ENCODE results near the gene ADORA3. TPM values are rescaled to one million over a fixed set of nuclear protein-coding genes. Genes with fewer than 3 reads are reported as not detected.

Gene ADORA3
- total RNA-seq, 2 experiments from 2014 or later = not detected

DNA sequence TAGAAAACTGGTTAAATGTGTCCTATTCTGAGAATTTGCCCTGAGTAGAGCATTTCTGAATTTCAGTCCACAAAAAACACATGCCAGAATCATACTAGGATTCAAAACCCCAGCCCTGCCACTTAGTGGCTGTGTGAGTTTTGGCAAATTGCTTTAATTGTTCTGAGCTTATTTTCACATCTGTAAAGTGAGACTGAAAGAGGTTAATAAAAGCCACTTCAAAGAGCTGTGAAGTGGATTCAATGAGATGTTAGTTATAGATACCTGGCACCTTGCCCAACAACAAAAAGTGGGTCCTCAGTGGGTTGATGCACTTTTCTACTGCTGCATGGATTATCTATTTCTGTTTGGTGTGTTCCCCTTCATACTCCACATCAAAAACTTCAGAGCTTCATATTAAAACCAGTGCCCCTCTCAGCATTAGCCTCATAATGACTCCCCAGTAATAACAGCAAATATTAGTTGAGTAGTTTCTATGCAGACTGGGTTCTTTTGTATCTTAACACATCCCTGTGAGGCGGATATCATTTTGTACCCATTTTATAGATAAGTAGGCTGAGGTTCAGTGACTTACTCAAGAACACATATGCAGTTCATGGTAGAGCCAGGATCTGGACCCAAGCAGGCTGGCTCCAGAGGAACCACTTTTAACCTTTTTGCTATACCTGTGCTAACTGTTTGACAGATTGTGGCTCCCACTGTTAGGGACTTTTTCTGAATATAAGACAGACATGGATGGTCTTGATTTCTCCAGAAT is 14.2 kb upstream of the ADORA3 start:
- peaks cover 34% of the 10 kb centered on the region for H3K4me1 Mint-ChIP-seq (ENCODE audit: low read depth)

DNA sequence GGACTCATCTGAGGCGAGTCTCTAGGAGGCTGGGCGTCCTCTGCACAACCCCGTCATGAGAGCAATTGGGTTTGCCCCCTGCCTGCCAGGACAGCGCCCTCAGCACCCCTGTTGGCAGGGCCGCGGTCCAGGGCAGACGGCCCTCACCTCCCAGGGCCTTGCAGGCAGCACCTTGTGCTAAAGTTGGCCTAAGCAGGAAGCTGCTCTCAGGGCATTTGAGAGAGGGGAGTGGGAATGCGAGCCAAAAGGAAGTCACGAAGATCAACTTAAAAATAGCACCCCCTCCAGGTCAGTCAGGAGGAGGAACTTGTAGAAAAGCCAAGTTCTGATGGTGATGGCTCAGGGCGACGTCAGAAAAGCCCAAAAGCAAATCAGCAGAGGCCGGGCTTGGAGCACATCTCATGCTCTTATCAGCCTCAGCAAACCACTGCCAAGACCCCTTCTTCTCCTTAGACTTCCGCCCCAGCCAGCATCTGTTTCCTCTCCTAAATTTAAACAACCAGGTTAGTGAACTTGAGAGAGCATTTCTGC is 12.6 kb upstream of the ADORA3 start:
- Mint-ChIP-seq H3K4me3 (peak overlapping the region; percentile 54), H3K9me3 (no peaks in the 10 kb centered on the region), H3K4me1 (ENCODE audit: low read depth) (peaks cover 34% of the 10 kb centered on the region), H3K36me3 (ENCODE audit: low read depth) (no peaks in the 10 kb centered on the region), H3K27me3 (ENCODE audit: low read depth) (peaks cover 2% of the 10 kb centered on the region), H3K27ac (no peak overlapping the region)
- DNase-seq = peak; percentile 54
- CTCF ChIA-PET = interaction anchor here (0.6 to 2.5 kb wide), 13 partner anchors 8 to 298 kb away, joined by 3 to 43 read pairs (median 4); no protein-coding TSS in a partner anchor
- intact Hi-C loops (cut with micrococcal nuclease) = loop anchor here (2.0 kb wide), 1 partner anchor 77 kb away; no protein-coding TSS in a partner anchor

More for the DNA sequence above, 14.2 kb upstream of the ADORA3 start:
- no peaks in the 10 kb centered on the region for H3K9me3 Mint-ChIP-seq
- peaks cover 2% of the 10 kb centered on the region for H3K27me3 Mint-ChIP-seq (ENCODE audit: low read depth)
- no peaks in the 10 kb centered on the region for H3K36me3 Mint-ChIP-seq (ENCODE audit: low read depth)
- no peak overlapping the region for H3K4me3 Mint-ChIP-seq
- intact Hi-C loops (cut with micrococcal nuclease) = loop anchor here (2.0 kb wide), 1 partner anchor 75 kb away; no protein-coding TSS in a partner anchor
- CTCF ChIA-PET = interaction anchor here (0.6 to 2.5 kb wide), 17 partner anchors 9 to 244 kb away, joined by 3 to 43 read pairs (median 5); partner anchors contain the start of gene RAP1A
- DNase-seq = peak; percentile 42
- no peak overlapping the region for H3K27ac Mint-ChIP-seq

DNA sequence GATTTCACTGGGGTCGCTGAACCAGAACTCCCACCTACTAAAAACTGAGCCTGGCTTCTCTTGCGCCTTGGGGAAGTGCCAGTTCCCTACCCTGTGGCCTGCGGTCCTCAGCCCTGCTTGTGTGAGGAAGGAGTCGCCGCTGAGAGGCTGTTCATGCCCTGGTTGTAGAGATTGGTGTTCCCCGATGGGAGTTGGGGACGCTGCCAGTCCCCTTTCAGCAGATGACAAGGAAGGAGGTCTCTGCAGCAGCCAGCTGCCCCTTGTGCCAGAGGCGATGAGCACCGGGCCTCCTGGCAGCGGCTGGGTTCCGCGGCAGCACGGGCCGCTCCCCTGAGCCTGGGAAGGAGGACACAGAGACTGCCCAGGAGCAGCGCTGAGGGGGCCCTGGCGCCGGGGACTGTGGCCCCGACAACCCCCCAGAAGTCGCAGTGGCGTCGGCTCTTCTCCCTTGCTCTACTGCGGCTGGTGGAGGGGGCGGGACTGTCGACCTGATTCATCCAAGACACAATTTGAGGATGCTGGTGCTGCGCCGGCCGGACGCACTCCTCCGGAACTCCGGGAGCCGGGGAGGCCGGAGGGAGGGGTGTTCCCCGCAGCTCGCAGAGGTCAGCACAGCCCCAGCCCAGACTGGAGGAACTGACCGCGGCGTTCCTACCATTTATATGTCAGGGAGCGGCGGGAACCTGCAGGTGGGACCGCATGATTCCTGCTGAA is 12.0 kb upstream of the ADORA3 start:
- Mint-ChIP-seq H3K36me3 (ENCODE audit: low read depth) (no peaks in the 10 kb centered on the region), H3K4me1 (ENCODE audit: low read depth) (peaks cover 34% of the 10 kb centered on the region), H3K27ac (no peak overlapping the region), H3K27me3 (ENCODE audit: low read depth) (peaks cover 2% of the 10 kb centered on the region), H3K9me3 (no peaks in the 10 kb centered on the region), H3K4me3 (peak overlapping the region; percentile 54)
- intact Hi-C loops (cut with micrococcal nuclease) = loop anchor here (2.0 kb wide), 1 partner anchor 77 kb away; no protein-coding TSS in a partner anchor
- peak; percentile 61 for DNase-seq
- CTCF ChIA-PET = interaction anchor here (0.9 to 2.5 kb wide), 5 partner anchors 7 to 232 kb away, joined by 3 to 43 read pairs (median 4); no protein-coding TSS in a partner anchor

DNA sequence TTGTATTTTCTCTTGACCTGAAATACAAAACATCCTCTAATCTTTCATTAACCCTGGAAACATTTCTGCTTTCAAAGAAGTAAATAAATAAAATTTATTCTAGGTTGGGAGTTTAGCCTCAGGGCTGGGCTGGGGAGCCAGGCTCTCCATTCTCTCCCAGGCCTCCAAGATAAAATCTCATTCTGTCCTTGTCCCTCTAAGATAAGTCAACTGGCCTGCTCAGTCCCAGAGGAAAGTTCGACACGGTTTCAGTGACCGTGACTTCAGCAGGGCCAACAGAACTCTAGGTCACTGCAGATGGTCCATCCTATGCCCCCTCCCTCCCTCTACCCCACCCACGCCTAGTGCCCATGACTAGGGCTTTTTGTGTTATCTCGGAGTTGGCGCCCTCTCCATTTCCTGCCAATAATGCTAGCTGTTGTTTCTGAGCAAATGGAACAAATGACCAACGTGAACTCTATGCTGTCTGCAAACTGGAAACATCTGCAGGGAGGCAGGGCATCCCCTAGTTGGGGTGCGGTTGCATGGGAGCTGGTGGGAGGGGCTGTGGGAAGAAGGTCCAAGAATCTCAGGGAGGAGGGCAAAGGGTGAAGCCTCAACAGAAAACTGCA is 10.1 kb upstream of the ADORA3 start:
- Mint-ChIP-seq H3K9me3 (no peaks in the 10 kb centered on the region), H3K4me1 (ENCODE audit: low read depth) (peaks cover 39% of the 10 kb centered on the region), H3K27me3 (ENCODE audit: low read depth) (peaks cover 2% of the 10 kb centered on the region), H3K27ac (no peak overlapping the region), H3K4me3 (no peak overlapping the region), H3K36me3 (ENCODE audit: low read depth) (no peaks in the 10 kb centered on the region)
- CTCF ChIA-PET = no interaction called here
- intact Hi-C loops (cut with micrococcal nuclease) = no loop called here
- DNase-seq = no peak

DNA sequence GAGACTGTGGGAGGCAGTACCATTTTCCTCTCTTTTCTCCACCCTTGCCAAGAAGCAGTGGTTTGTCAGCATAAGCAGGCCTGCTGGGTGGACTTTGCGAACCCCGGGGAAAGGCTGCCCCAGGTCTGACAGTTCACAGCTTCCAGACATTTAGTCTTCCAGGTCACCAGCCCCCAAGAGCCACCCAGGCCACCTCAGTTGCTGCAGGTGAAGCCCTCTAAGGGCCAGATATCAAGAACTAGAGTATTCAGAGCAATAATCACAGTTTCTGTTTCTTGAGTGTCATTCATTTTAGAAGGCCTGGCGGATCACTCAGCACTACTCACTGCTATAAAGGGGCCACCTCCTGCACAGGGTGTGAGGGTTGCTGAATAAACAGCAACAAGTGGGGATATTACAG is 9.5 kb upstream of the ADORA3 start:
- H3K4me1 Mint-ChIP-seq (ENCODE audit: low read depth) = peaks cover 40% of the 10 kb centered on the region
- intact Hi-C loops (cut with micrococcal nuclease) = no loop called here
- H3K27ac Mint-ChIP-seq = no peak overlapping the region

DNA sequence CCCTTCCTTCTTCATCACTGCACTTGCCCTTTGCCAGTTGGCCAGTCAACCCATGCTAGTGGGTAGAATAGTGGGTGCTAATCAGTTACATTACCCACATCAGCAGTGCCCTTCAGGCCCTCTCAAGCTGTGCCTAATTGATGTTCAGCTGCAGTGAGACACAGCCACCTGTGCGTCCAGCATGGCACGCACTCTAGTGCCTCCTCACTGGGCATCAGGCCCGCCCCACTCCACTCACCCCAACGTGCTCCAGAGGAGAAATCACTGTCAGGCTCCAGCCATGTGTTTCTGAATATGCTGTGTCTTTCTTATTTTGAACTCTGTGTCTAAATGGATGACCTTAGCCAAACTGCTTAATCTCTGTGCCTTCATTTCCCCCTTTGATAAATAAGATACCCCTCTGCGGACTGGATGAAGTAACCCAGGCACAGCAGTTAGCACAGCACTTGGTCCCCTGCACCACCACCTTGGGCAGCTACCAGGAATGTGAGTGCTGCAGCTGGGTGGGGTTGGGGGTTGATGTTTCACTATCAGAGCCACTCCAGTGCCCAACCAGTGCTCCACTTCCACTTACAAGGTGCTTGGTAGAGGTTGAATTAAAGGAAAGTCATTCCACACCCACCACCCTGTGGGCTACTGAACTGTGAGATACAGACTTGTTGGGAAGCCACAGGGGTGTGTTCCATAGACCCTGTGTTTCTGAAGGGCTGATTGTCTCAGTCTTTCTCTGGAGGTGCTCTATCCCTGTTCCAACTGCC is 8.9 kb upstream of the ADORA3 start:
- no peaks in the 10 kb centered on the region for H3K36me3 Mint-ChIP-seq (ENCODE audit: low read depth)
- H3K27ac Mint-ChIP-seq = no peak overlapping the region
- peaks cover 2% of the 10 kb centered on the region for H3K27me3 Mint-ChIP-seq (ENCODE audit: low read depth)
- no peaks in the 10 kb centered on the region for H3K9me3 Mint-ChIP-seq
- H3K4me3 Mint-ChIP-seq = no peak overlapping the region
- intact Hi-C loops (cut with micrococcal nuclease) = no loop called here
- CTCF ChIA-PET = interaction anchor here (0.7 to 1.1 kb wide), 3 partner anchors 87 to 235 kb away, joined by 3 read pairs; no protein-coding TSS in a partner anchor
- H3K4me1 Mint-ChIP-seq (ENCODE audit: low read depth) = peaks cover 40% of the 10 kb centered on the region
- DNase-seq = no peak

More for the DNA sequence above, 9.5 kb upstream of the ADORA3 start:
- CTCF ChIA-PET = no interaction called here
- Mint-ChIP-seq H3K27me3 (ENCODE audit: low read depth) (peaks cover 2% of the 10 kb centered on the region), H3K36me3 (ENCODE audit: low read depth) (no peaks in the 10 kb centered on the region), H3K9me3 (no peaks in the 10 kb centered on the region), H3K4me3 (no peak overlapping the region)
- DNase-seq = no peak

DNA sequence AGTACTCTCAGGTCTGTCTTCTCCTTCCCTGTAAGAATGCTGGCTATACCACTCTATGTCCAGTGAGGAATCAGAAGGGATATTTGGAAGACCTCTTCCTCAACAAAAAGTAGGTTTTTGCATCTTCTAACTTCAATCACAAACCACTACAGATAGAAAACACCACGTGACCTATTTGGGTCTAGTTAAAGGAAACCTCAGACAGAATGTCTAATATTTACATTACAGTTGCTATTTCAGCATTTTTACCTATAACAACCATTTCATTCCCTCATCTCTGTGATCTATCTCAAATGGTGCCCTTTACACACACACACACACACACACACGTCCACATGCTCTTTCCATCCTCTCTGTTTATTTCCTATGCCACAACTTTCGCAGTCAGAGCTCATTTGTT is 7.9 kb upstream of the ADORA3 start:
- H3K27ac Mint-ChIP-seq = no peak overlapping the region
- peaks cover 2% of the 10 kb centered on the region for H3K27me3 Mint-ChIP-seq (ENCODE audit: low read depth)
- H3K4me3 Mint-ChIP-seq = no peak overlapping the region
- no peaks in the 10 kb centered on the region for H3K9me3 Mint-ChIP-seq
- CTCF ChIA-PET = interaction anchor here (0.6 to 1.1 kb wide), 4 partner anchors 88 to 256 kb away, joined by 3 read pairs; no protein-coding TSS in a partner anchor
- peaks cover 35% of the 10 kb centered on the region for H3K4me1 Mint-ChIP-seq (ENCODE audit: low read depth)
- DNase-seq = no peak
- intact Hi-C loops (cut with micrococcal nuclease) = no loop called here
- no peaks in the 10 kb centered on the region for H3K36me3 Mint-ChIP-seq (ENCODE audit: low read depth)

DNA sequence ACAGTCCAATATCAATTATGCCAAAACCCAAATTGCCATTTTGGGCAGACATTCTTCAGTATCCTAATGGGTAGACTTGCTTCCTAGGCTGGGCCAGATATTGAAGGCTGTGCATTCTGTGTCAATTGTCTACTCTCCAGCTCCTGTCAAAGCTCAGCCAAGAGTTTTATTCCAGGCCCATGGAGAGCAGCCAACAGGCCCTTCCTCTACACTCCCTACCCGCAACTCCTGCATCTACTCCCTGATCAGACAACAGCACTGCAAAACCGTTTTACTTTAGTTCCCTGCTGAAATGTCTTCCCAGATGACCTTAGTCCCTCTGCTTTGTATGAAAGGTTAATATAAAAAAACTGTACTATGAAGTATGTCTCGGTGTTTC is 6.6 kb upstream of the ADORA3 start:
- Mint-ChIP-seq H3K36me3 (ENCODE audit: low read depth) (no peaks in the 10 kb centered on the region), H3K4me1 (ENCODE audit: low read depth) (peaks cover 38% of the 10 kb centered on the region), H3K27ac (no peak overlapping the region), H3K9me3 (no peaks in the 10 kb centered on the region), H3K27me3 (ENCODE audit: low read depth) (no peaks in the 10 kb centered on the region), H3K4me3 (no peak overlapping the region)
- intact Hi-C loops (cut with micrococcal nuclease) = loop anchor here (5.0 kb wide), 1 partner anchor 293 kb away; no protein-coding TSS in a partner anchor
- no peak for DNase-seq
- CTCF ChIA-PET = interaction anchor here (0.6 to 4.4 kb wide), 8 partner anchors 7 to 239 kb away, joined by 3 to 77 read pairs (median 34); no protein-coding TSS in a partner anchor

DNA sequence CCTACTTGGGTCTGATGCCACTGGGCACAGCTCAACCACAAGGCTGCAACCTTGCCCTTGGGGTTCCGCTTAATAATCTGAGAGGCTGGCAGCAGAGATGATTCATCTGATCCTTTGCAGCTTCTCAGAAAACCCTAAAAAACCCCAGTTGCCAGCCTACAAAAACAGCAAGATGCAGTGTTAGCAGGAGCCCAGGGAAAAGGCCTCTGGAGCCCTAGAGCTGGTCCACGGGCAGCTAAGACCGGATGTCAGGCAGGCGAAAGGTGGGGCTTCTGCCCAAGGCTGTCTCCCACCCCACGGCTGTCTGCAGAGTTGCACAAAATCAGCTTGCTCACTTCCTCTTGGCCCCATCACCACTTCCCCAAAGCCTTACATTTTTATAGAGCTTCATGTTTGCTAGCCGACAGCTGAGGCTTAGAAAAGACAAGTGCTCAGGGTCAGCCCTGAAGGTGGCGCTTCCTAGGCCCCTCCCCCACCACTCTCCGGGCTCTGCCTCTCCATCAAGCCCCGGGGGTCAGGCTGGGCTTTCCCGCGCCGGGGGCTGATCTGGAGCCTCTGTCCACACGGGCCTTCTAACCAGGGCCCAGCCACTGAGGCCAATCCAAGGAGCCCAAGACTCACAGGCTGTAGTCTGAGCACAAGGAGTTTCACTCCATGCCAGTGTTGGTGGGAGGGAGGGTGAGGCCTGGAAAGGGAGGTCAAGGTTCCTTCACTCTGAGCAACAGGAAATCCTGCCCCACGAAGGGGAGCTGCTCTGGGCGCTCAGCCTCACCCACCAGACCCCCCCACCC is 4.2 kb upstream of the ADORA3 start:
- Mint-ChIP-seq H3K27me3 (ENCODE audit: low read depth) (no peaks in the 10 kb centered on the region), H3K4me1 (ENCODE audit: low read depth) (peaks cover 49% of the 10 kb centered on the region), H3K4me3 (peak overlapping the region; percentile 53), H3K36me3 (ENCODE audit: low read depth) (no peaks in the 10 kb centered on the region), H3K27ac (peak overlapping the region; percentile 92), H3K9me3 (no peaks in the 10 kb centered on the region)
- DNase-seq = peak; percentile 77
- intact Hi-C loops (cut with micrococcal nuclease) = loop anchor here (1.0 to 5.0 kb wide), 14 partner anchors 11 to 290 kb away; partner anchors contain the start of genes ATP5PB, DDX20, RAP1A and WDR77
- CTCF ChIA-PET = interaction anchor here (0.6 to 4.4 kb wide), 65 partner anchors 9 to 483 kb away, joined by 3 to 77 read pairs (median 6); partner anchors contain the start of genes DDX20, INKA2, RAP1A and WDR77

DNA sequence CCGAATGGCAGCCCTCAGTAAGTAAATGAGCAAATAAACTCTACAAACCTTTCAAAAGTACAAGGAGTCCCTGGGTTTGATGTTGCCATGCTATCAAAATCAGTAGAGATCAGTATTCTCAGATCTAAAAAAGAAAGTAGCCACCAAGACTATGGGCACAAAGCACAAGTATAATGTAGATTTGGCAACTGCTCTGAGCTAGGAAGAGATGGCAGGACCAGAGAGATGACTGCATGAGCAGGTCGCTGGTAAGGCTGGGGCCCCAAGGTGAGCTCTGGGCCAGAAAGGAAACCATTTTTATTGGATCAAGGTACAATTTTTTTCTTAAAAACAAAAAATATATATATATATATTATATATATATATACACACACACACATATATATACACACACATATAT is 3.1 kb upstream of the ADORA3 start:
- Mint-ChIP-seq H3K36me3 (ENCODE audit: low read depth) (no peaks in the 10 kb centered on the region), H3K9me3 (no peaks in the 10 kb centered on the region), H3K27me3 (ENCODE audit: low read depth) (no peaks in the 10 kb centered on the region), H3K4me3 (no peak overlapping the region), H3K27ac (peak overlapping the region; percentile 46), H3K4me1 (ENCODE audit: low read depth) (peaks cover 49% of the 10 kb centered on the region)
- DNase-seq = no peak
- intact Hi-C loops (cut with micrococcal nuclease) = loop anchor here (2.0 to 5.0 kb wide), 4 partner anchors 58 to 289 kb away; partner anchors contain the start of genes ATP5PB and WDR77
- CTCF ChIA-PET = interaction anchor here (0.7 to 4.4 kb wide), 17 partner anchors 9 to 261 kb away, joined by 3 to 77 read pairs (median 18); partner anchors contain the start of genes DDX20 and INKA2

Measured in activated naive CD4-positive, alpha-beta T cell treated with anti-CD3 and anti-CD28 coated beads for 36 hours (primary cell).